WERI-Rb-1 (cell line): ENCODE results near the gene KLHL40.

Experiments
- DNase-seq: peaks from one replicate; pipeline ENCODE4 v3.0.0-alpha.2; 2020
- H3K27ac ChIP-seq: fragments of 250-450 bp; sonication (Bioruptor Pico); 2 replicates; pipeline ENCODE4 v1.5.1; 2020; ENCODE audit warnings: mild to moderate bottlenecking, moderate library complexity
- H3K27me3 ChIP-seq: fragments of 250-450 bp; sonication (Bioruptor Pico); 2 replicates; pipeline ENCODE4 v1.5.1; 2021; ENCODE audit warnings: mild to moderate bottlenecking, low read depth, moderate library complexity; ENCODE audit not compliant: insufficient read depth, severe bottlenecking
- H3K36me3 ChIP-seq: fragments of 250-450 bp; sonication (Bioruptor Pico); 2 replicates; pipeline ENCODE4 v1.5.1; 2020; ENCODE audit warnings: mild to moderate bottlenecking, moderate library complexity
- H3K4me3 ChIP-seq: 2 replicates; pipeline ENCODE4 v1.5.1; 2011; ENCODE audit warnings: low read depth, mild to moderate bottlenecking, control low read depth, low read length
- H3K9me3 ChIP-seq: fragments of 250-450 bp; sonication (Bioruptor Pico); 2 replicates; pipeline ENCODE4 v1.5.1; 2021; ENCODE audit warnings: mild to moderate bottlenecking, moderate library complexity; ENCODE audit not compliant: severe bottlenecking
- CTCF ChIP-seq: IDR thresholded peaks from 2 replicates; pipeline ENCODE4 v1.5.1; 2011; ENCODE audit warnings: low read depth, mild to moderate bottlenecking, control low read depth, inconsistent platforms, low read length

Gene KLHL40

GRCh38 chr3:42736531-42736930 is 51.2 kb downstream of the KLHL40 start:
- Histone ChIP-seq H3K4me3 (no peak overlapping the region), H3K36me3 (no peaks in the 10 kb centered on the region), H3K9me3 (peaks cover 4% of the 10 kb centered on the region), H3K27me3 (no peaks in the 10 kb centered on the region), H3K27ac (no peak overlapping the region)
- TF ChIP-seq CTCF = no peak
- DNase-seq = no peak

GRCh38 chr3:42739401-42740158 is 54.2 kb downstream of the KLHL40 start:
- Histone ChIP-seq H3K27me3 (no peaks in the 10 kb centered on the region), H3K9me3 (no peaks in the 10 kb centered on the region), H3K27ac (no peak overlapping the region), H3K36me3 (no peaks in the 10 kb centered on the region), H3K4me3 (no peak overlapping the region)
- TF ChIP-seq CTCF = no peak
- no peak for DNase-seq

- TF ChIP-seq CTCF = no peak
- H3K27ac ChIP-seq = no peak overlapping the region
- H3K4me3 ChIP-seq = no peak overlapping the region
- no peaks in the 10 kb centered on the region for H3K27me3 ChIP-seq
- no peaks in the 10 kb centered on the region for H3K36me3 ChIP-seq
- DNase-seq = no peak
- H3K9me3 ChIP-seq = no peaks in the 10 kb centered on the region
These were observed 56.5 kb downstream of the KLHL40 start for GRCh38 chr3:42741796-42742195.
